Measurements from ENCODE around the gene PIH1D1.

DNA sequence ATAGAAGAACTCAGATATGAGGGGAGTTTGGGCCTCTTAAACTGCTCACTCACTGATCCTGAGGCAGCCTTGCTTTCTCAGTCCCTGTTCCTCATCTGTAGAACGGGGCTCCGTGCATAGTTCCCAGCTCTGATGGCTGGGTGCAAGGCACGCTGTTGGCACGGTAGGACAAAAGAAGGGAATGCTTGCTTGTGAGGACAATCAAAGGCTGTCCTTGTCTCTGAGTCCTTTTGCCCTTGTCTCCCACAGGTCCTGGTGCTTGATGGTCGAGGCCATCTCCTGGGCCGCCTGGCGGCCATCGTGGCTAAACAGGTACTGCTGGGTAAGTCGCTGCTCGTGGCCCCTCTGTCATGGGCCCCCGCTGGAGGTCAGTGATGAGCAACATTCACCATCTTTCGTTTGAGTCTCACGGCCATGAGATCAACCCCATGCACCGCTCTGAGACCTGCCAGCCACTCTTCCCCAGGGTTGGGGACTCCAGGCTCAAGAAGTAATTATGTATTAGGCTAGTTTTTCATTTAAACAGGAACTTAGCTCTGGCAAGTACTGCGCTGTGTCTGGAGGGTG lies 38.1 kb upstream of the PIH1D1 start:
- TF ChIP-seq, protein P1, sequence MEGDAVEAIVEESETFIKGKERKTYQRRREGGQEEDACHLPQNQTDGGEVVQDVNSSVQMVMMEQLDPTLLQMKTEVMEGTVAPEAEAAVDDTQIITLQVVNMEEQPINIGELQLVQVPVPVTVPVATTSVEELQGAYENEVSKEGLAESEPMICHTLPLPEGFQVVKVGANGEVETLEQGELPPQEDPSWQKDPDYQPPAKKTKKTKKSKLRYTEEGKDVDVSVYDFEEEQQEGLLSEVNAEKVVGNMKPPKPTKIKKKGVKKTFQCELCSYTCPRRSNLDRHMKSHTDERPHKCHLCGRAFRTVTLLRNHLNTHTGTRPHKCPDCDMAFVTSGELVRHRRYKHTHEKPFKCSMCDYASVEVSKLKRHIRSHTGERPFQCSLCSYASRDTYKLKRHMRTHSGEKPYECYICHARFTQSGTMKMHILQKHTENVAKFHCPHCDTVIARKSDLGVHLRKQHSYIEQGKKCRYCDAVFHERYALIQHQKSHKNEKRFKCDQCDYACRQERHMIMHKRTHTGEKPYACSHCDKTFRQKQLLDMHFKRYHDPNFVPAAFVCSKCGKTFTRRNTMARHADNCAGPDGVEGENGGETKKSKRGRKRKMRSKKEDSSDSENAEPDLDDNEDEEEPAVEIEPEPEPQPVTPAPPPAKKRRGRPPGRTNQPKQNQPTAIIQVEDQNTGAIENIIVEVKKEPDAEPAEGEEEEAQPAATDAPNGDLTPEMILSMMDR (IDR thresholded peaks at IDR 0.05; ENCODE audit: low read depth, low read length) = no peak
- TF ChIP-seq, protein P2, sequence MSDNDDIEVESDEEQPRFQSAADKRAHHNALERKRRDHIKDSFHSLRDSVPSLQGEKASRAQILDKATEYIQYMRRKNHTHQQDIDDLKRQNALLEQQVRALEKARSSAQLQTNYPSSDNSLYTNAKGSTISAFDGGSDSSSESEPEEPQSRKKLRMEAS (IDR thresholded peaks at IDR 0.05; ENCODE audit: low read depth, low read length) = no peak
